Mesendoderm (in vitro differentiated cells): ENCODE measurements around the gene MCF2L2.

Experiments used
- DNase-seq: peaks from one replicate; pipeline ENCODE4 v3.0.0; 2013
- H2AK5ac ChIP-seq: 2 replicates; pipeline ENCODE4 v1.6.1; 2013; ENCODE audit warnings: low read length, inconsistent platforms
- H2BK120ac ChIP-seq: 2 replicates; pipeline ENCODE4 v1.6.1; 2013; ENCODE audit warnings: low read depth, mild to moderate bottlenecking, low read length, moderate library complexity, mixed read lengths
- H2BK15ac ChIP-seq: replicated peaks from 2 replicates; pipeline ENCODE4 v1.6.1; 2013; ENCODE audit warnings: low read depth, mild to moderate bottlenecking, moderate library complexity
- H2BK5ac ChIP-seq: 2 replicates; pipeline ENCODE4 v1.6.1; 2013; ENCODE audit warnings: low read length, inconsistent platforms
- H3K18ac ChIP-seq: 2 replicates; pipeline ENCODE4 v1.6.1; 2013; ENCODE audit warnings: mild to moderate bottlenecking, low read length, mixed read lengths
- H3K23ac ChIP-seq: one replicate; pipeline ENCODE4 v1.6.1; 2013; ENCODE audit warnings: low read length
- H3K27ac ChIP-seq: 2 replicates; pipeline ENCODE4 v1.5.1; 2013; ENCODE audit warnings: low read depth, mild to moderate bottlenecking, inconsistent platforms, low read length, moderate library complexity
- H3K27me3 ChIP-seq: 2 replicates; pipeline ENCODE4 v1.6.1; 2013; ENCODE audit warnings: low read length, control low read depth, mild to moderate bottlenecking, inconsistent platforms; ENCODE audit not compliant: insufficient read depth, poor library complexity
- H3K36me3 ChIP-seq: 2 replicates; pipeline ENCODE4 v1.6.1; 2013; ENCODE audit warnings: low read length, inconsistent platforms; ENCODE audit not compliant: control insufficient read depth, insufficient read depth
- H3K4ac ChIP-seq: one replicate; pipeline ENCODE4 v1.6.1; 2013; ENCODE audit warnings: low read depth, mild to moderate bottlenecking, low read length, moderate library complexity
- H3K4me1 ChIP-seq: 2 replicates; pipeline ENCODE4 v1.6.1; 2013; ENCODE audit warnings: low read depth, low read length, inconsistent platforms; ENCODE audit not compliant: control insufficient read depth
- H3K4me2 ChIP-seq: 2 replicates; pipeline ENCODE4 v1.6.1; 2013; ENCODE audit warnings: low read length
- H3K4me3 ChIP-seq: 2 replicates; pipeline ENCODE4 v1.5.1; 2013; ENCODE audit warnings: mild to moderate bottlenecking, low read length
- H3K56ac ChIP-seq: one replicate; pipeline ENCODE4 v1.6.1; 2013; ENCODE audit warnings: low read length
- H3K79me1 ChIP-seq: 2 replicates; pipeline ENCODE4 v1.6.1; 2013; ENCODE audit warnings: low read length, inconsistent platforms
- H3K79me2 ChIP-seq: 2 replicates; pipeline ENCODE4 v1.6.1; 2013; ENCODE audit warnings: mild to moderate bottlenecking, low read length; ENCODE audit not compliant: control insufficient read depth, insufficient read depth
- H3K9ac ChIP-seq: 2 replicates; pipeline ENCODE4 v1.6.1; 2013; ENCODE audit warnings: low read length, inconsistent platforms
- H4K5ac ChIP-seq: one replicate; pipeline ENCODE4 v1.6.1; 2013; ENCODE audit warnings: low read length
- H4K8ac ChIP-seq: one replicate; pipeline ENCODE4 v1.6.1; 2013; ENCODE audit warnings: low read depth, mild to moderate bottlenecking, control low read depth, low read length, moderate library complexity
- WGBS: extraction: QIAGEN DNeasy Blood & Tissue Kit; methylation state at CpG from one replicate; pipeline ENCODE4 v1.1.7; 2013; ENCODE audit warnings: low lambda C conversion rate, missing lambda C conversion rate; ENCODE audit not compliant: insufficient coverage; ENCODE audit errors: extremely low coverage; 5-methylcytosine and 5-hydroxymethylcytosine counted together

The MCF2L2 gene

DNA sequence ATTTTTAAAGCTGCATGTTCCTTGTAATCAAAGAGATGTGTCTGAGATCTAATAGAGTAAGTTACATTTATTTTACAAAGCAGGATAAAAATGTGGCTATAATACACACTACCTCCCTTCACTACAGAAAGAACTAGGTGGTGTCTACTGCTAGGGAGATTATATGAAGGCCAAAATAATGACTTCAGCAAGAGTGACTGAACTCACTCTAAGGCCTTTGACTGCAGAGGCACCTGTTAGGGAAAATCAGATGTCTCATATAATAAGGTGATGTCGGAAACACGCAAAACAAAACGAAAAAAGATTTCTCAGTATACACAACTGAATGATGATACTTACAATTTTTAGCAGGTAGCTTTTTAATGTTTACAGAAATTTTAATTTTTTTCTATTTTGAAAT is 156.3 kb downstream of the MCF2L2 start:
- H3K18ac ChIP-seq = no peak overlapping the region
- no peak overlapping the region for H4K5ac ChIP-seq
- no peak overlapping the region for H3K9ac ChIP-seq
- no CpG with 5 or more reads among the region's 3 CpGs for WGBS
- no peaks in the 10 kb centered on the region for H3K36me3 ChIP-seq
- H3K4me2 ChIP-seq = no peak overlapping the region
- DNase-seq = no peak
- no peaks in the 10 kb centered on the region for H3K27me3 ChIP-seq
- no peak overlapping the region for H2BK5ac ChIP-seq
- peaks cover 8% of the 10 kb centered on the region for H3K79me1 ChIP-seq
- H2AK5ac ChIP-seq = no peak overlapping the region
- H3K4me3 ChIP-seq = no peak overlapping the region
- H3K4ac ChIP-seq = no peak overlapping the region
- H2BK15ac ChIP-seq = no peak overlapping the region
- H3K4me1 ChIP-seq = peaks cover 10% of the 10 kb centered on the region
- no peak overlapping the region for H3K56ac ChIP-seq
- H3K27ac ChIP-seq = no peak overlapping the region
- no peak overlapping the region for H2BK120ac ChIP-seq
- H3K23ac ChIP-seq = no peak overlapping the region
- no peaks in the 10 kb centered on the region for H3K79me2 ChIP-seq
- no peak overlapping the region for H4K8ac ChIP-seq

- Histone ChIP-seq H3K18ac (no peak overlapping the region), H2AK5ac (no peak overlapping the region), H3K4me3 (no peak overlapping the region), H2BK15ac (no peak overlapping the region), H3K79me1 (peaks cover 8% of the 10 kb centered on the region), H3K4me2 (no peak overlapping the region), H2BK5ac (no peak overlapping the region), H3K9ac (no peak overlapping the region), H3K4me1 (peaks cover 17% of the 10 kb centered on the region), H2BK120ac (no peak overlapping the region), H3K4ac (no peak overlapping the region), H3K36me3 (no peaks in the 10 kb centered on the region), H3K23ac (no peak overlapping the region), H3K27me3 (no peaks in the 10 kb centered on the region), H3K27ac (no peak overlapping the region), H3K56ac (no peak overlapping the region), H4K8ac (no peak overlapping the region), H4K5ac (no peak overlapping the region), H3K79me2 (no peaks in the 10 kb centered on the region)
- WGBS = no CpG with 5 or more reads among the region's 7 CpGs
- DNase-seq = no peak
Measured at GRCh38 chr3:183270344-183270743, 158.1 kb downstream of the MCF2L2 start.

- H2BK120ac ChIP-seq = no peak overlapping the region
- no peak overlapping the region for H3K4me2 ChIP-seq
- no peak overlapping the region for H4K8ac ChIP-seq
- no peak overlapping the region for H3K9ac ChIP-seq
- H2BK5ac ChIP-seq = no peak overlapping the region
- no peaks in the 10 kb centered on the region for H3K79me2 ChIP-seq
- no CpG with 5 or more reads among the region's 13 CpGs for WGBS
- no peak overlapping the region for H3K4ac ChIP-seq
- peaks cover 8% of the 10 kb centered on the region for H3K79me1 ChIP-seq
- H3K4me3 ChIP-seq = no peak overlapping the region
- DNase-seq = no peak
- peaks cover 22% of the 10 kb centered on the region for H3K4me1 ChIP-seq
- H2BK15ac ChIP-seq = no peak overlapping the region
- H4K5ac ChIP-seq = no peak overlapping the region
- no peaks in the 10 kb centered on the region for H3K27me3 ChIP-seq
- no peak overlapping the region for H3K27ac ChIP-seq
- no peak overlapping the region for H3K18ac ChIP-seq
- no peak overlapping the region for H3K56ac ChIP-seq
- no peak overlapping the region for H3K23ac ChIP-seq
- H3K36me3 ChIP-seq = no peaks in the 10 kb centered on the region
- H2AK5ac ChIP-seq = no peak overlapping the region
Measured at GRCh38 chr3:183269345-183269744, 159.1 kb downstream of the MCF2L2 start.

GRCh38 chr3:183268366-183268765 is 160.1 kb downstream of the MCF2L2 start:
- Histone ChIP-seq H2BK15ac (no peak overlapping the region), H3K79me1 (peaks cover 8% of the 10 kb centered on the region), H4K5ac (no peak overlapping the region), H3K9ac (no peak overlapping the region), H3K27me3 (no peaks in the 10 kb centered on the region), H2AK5ac (no peak overlapping the region), H2BK120ac (no peak overlapping the region), H3K56ac (no peak overlapping the region), H3K27ac (no peak overlapping the region), H3K4ac (no peak overlapping the region), H3K18ac (no peak overlapping the region), H3K4me1 (peaks cover 31% of the 10 kb centered on the region), H3K4me3 (no peak overlapping the region), H4K8ac (no peak overlapping the region), H3K4me2 (no peak overlapping the region), H3K23ac (no peak overlapping the region), H2BK5ac (no peak overlapping the region), H3K36me3 (no peaks in the 10 kb centered on the region), H3K79me2 (no peaks in the 10 kb centered on the region)
- peak; percentile 60 for DNase-seq
- no CpG with 5 or more reads among the region's 5 CpGs for WGBS

GRCh38 chr3:183267140-183267539 is 161.3 kb downstream of the MCF2L2 start:
- H2AK5ac ChIP-seq = no peak overlapping the region
- WGBS = no CpG with 5 or more reads among the region's 5 CpGs
- H3K4ac ChIP-seq = no peak overlapping the region
- no peak overlapping the region for H3K27ac ChIP-seq
- H3K79me1 ChIP-seq = peaks cover 14% of the 10 kb centered on the region
- H3K4me1 ChIP-seq = peaks cover 37% of the 10 kb centered on the region
- peak overlapping the region; percentile 69 for H3K23ac ChIP-seq
- H2BK5ac ChIP-seq = no peak overlapping the region
- no peak overlapping the region for H3K56ac ChIP-seq
- no peaks in the 10 kb centered on the region for H3K27me3 ChIP-seq
- no peak overlapping the region for H4K5ac ChIP-seq
- no peak overlapping the region for H3K9ac ChIP-seq
- H3K4me3 ChIP-seq = no peak overlapping the region
- H3K36me3 ChIP-seq = no peaks in the 10 kb centered on the region
- no peak overlapping the region for H4K8ac ChIP-seq
- H3K18ac ChIP-seq = no peak overlapping the region
- H2BK15ac ChIP-seq = no peak overlapping the region
- no peak for DNase-seq
- no peak overlapping the region for H3K4me2 ChIP-seq
- H3K79me2 ChIP-seq = no peaks in the 10 kb centered on the region
- no peak overlapping the region for H2BK120ac ChIP-seq

GRCh38 chr3:183266454-183266853 is 162.0 kb downstream of the MCF2L2 start:
- no peak for DNase-seq
- Histone ChIP-seq H3K79me1 (peaks cover 15% of the 10 kb centered on the region), H3K4me1 (peaks cover 37% of the 10 kb centered on the region), H3K36me3 (no peaks in the 10 kb centered on the region), H3K27ac (no peak overlapping the region), H3K4me2 (no peak overlapping the region), H2BK120ac (no peak overlapping the region), H3K23ac (no peak overlapping the region), H2AK5ac (no peak overlapping the region), H3K4ac (no peak overlapping the region), H3K79me2 (no peaks in the 10 kb centered on the region), H4K5ac (no peak overlapping the region), H3K18ac (no peak overlapping the region), H3K56ac (no peak overlapping the region), H4K8ac (no peak overlapping the region), H3K9ac (no peak overlapping the region), H3K27me3 (no peaks in the 10 kb centered on the region), H2BK15ac (no peak overlapping the region), H3K4me3 (no peak overlapping the region), H2BK5ac (no peak overlapping the region)
- no CpG with 5 or more reads among the region's 3 CpGs for WGBS
